ENCODE measurements around the gene DDX10.

DDX10 gene

GRCh38 chr11:108871867-108872266 is 207.0 kb downstream of the DDX10 start:
- H3K27ac ChIP-seq = no peak overlapping the region
- no peak for TF ChIP-seq CTCF (conservative IDR thresholded peaks at IDR 0.05)
- TF ChIP-seq ZFX (IDR thresholded peaks at IDR 0.05) = no peak

DNA sequence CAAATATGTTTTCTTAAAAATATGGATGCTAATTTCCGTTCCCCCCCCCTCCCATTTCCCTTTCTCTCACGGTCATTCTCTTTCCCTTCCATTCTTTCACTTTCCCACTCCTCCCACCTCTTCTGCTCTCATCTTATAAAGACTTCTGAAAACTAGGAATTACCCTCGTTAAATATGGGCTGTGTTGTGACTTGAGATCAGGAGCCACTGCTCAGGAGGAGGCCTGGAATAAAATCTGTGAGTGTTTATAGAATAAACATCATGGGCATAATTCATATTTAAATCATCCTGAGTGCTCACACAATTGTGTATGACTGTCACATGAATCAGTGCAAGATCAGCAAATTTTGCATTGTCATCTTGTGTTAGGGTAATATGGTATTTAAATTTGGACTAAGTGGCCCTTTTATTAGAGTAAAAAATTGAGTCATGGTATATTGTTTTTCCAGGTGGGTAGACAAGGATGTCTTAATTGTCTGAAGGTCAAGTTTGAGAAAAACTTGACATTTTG is 208.0 kb downstream of the DDX10 start:
- no peak overlapping the region for H3K27ac ChIP-seq
- TF ChIP-seq CTCF (conservative IDR thresholded peaks at IDR 0.05) (no peak), ZFX (IDR thresholded peaks at IDR 0.05) (no peak)

DNA sequence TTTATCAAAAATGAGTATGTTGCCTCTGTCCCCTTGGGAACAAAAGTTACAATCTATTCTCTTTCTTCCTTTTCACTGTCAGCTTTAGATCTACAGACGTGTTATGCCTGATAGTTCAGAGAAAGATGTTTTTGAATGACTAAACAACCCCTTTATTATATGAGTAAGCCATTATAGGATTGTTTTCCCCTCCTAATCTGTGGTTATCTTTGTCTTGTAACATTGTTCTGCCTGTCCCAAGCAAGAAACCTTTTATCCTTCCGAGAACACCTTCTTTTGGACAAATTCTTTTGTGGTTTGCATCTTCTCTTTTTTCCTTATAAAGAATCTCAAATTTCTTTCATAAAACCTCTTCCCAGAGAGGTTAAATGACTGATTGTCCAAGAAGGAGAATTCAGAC is 208.4 kb downstream of the DDX10 start:
- H3K27ac ChIP-seq = no peak overlapping the region
- TF ChIP-seq CTCF (conservative IDR thresholded peaks at IDR 0.05) (no peak), ZFX (IDR thresholded peaks at IDR 0.05) (no peak)

DNA sequence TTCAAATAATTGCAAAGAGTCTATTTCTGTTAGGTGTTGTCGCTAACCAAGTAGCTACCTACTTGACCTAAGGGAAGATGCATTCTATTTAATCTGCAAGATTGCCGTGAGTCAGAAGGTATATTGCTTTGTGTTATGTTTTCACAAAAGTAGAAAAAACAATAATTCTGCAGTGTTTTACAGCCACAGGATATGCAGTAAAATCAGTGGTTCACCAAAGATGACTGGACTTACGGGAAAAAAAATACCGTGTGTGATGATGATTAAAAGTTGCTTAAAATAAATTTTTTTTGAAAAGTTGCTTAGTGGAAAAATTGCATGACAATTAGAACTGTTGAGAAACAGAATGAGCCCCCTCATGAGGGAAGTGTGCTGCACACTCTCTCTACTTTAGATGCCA is 209.1 kb downstream of the DDX10 start:
- H3K27ac ChIP-seq = no peak overlapping the region
- no peak for TF ChIP-seq ZFX (IDR thresholded peaks at IDR 0.05)
- no peak for TF ChIP-seq CTCF (conservative IDR thresholded peaks at IDR 0.05)

GRCh38 chr11:108875134-108875533 is 210.3 kb downstream of the DDX10 start:
- H3K27ac ChIP-seq = no peak overlapping the region
- TF ChIP-seq CTCF (conservative IDR thresholded peaks at IDR 0.05) (no peak), ZFX (IDR thresholded peaks at IDR 0.05) (no peak)

DNA sequence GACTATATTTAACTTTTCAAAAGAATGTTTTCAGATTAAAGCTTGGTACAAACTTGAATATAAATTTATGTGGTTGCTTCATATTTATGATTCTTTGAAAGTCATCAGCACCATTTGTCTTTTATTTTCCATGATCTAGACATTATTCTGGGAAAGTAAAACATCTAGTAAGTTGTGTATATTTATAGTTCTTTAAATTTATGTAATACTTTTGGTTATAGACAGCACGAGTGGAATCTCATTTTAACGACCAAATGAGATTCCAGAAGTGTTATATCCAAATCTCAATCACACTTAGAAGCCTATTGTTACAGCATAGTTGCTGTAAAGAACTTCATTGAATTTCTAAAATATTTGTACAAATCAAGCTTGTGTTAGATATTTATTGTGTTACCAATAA is 212.3 kb downstream of the DDX10 start:
- H3K27ac ChIP-seq = no peak overlapping the region
- TF ChIP-seq CTCF (conservative IDR thresholded peaks at IDR 0.05) = no peak
- no peak for TF ChIP-seq ZFX (IDR thresholded peaks at IDR 0.05)

- TF ChIP-seq ZFX (IDR thresholded peaks at IDR 0.05) = no peak
- no peak for TF ChIP-seq CTCF (conservative IDR thresholded peaks at IDR 0.05)
- no peak overlapping the region for H3K27ac ChIP-seq
Observed at GRCh38 chr11:108880510-108880909, 215.6 kb downstream of the DDX10 start.
